ENCODE measurements around the gene SLC17A9.
"Not testable (repeated sequence)": the region's sequence is repeated elsewhere in the genome, so short reads cannot be mapped to it uniquely, and the experiment has no call there.

SLC17A9 gene

DNA sequence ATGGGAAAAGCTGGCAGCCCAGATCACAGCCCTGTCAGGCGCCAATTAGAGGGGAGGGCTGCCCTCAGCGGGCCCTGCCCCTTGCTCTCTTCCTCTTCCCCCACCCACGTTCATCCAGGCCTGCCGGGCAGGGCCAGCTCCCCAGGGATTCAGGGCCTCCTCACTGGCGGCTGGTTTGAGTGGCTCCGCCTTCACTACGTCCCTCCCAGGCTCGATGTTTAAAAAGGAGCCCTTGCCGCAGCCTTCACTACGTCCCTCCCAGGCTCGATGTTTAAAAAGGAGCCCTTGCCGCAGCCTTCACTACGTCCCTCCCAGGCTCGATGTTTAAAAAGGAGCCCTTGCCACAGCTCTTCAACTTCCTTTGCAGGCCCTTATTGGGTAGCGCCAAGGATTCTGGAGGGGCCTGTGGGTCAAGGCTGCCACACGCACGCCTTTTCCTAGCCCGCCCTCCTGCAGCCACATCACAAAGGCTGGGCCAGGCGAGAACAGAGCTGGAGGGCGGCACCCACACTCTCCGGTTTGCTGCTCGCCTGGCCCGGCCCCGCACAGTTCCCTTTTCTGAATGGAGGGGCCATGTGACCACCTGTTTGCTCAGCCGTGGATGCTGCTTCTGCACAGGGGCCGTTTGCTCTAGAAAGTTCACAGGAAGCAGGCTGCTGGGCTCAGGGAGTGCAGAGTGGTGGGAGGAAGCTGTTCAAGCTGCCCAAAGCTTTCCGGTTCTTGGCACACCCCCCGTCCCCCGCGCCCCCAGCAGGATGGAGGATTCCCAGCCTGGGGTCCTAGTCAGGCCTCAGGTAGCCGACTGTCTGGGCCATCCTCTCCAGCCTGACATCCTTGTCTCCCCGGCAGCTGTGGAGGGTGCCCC is 1.6 kb downstream of the SLC17A9 start:
- Histone ChIP-seq H3K9ac (peak overlapping the region; percentile 92), H3K27ac (peak overlapping the region; percentile 96), H3K9me3 (peaks cover 4% of the 10 kb centered on the region; the same call in 1 of the 2 replicates), H4K20me1 (peaks cover 51% of the 10 kb centered on the region), H3K4me3 (peak overlapping the region; percentile 76), H3K36me3 (peaks cover 52% of the 10 kb centered on the region), H3K4me2 (peak overlapping the region; percentile 100), H3K27me3 (no peaks in the 10 kb centered on the region), H3K4me1 (peaks cover 87% of the 10 kb centered on the region)
- no peak for TF ChIP-seq Cebpa-rat (IDR thresholded peaks at IDR 0.05)

DNA sequence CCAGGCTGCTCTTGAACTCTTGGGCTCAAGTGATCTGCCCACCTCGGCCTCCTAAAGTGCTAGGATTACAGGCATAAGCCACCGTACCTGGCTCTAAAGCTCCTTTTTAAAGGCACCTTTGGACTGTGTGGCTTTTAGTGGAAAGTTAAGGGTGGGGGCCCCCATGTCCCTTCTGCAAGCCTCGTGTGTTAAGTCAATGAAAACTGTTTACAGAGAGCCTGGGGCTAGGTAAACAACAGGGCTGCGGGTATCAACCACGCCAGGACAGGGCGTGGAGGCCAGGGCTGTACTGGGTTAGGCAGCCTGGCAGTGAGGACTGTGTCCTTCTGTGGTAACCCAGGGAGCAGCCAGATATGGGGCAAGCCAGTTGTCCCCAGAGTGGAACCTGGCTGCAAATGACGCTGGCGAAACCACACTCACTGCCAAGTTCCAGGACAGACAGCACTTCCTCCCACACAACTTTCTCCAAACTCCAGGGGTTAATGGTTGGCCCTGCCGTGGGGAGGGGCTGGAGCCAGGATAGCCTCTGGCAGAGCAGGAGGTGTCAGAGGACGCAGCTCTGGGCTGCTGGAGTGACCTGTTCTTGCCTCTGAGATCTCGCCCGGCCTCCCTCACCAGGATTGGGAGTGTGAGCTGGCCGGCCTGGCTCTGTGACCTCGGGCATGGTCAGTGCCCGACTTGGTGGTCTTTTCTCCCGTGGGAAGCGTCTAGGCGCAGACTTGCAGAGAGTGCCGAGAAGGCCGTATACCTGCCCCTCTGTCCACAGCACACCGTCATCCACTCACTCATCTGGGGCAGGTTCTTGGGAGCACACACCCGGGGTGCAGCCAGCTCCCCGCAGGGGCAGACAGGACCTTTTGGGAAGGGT is 3.2 kb downstream of the SLC17A9 start:
- Histone ChIP-seq H3K4me1 (peaks cover 91% of the 10 kb centered on the region), H4K20me1 (peaks cover 64% of the 10 kb centered on the region), H3K27me3 (no peaks in the 10 kb centered on the region), H3K9me3 (no peaks in the 10 kb centered on the region), H3K9ac (peak overlapping the region; percentile 92), H3K36me3 (peaks cover 45% of the 10 kb centered on the region), H3K4me2 (peak overlapping the region; percentile 100), H3K27ac (peak overlapping the region; percentile 96), H3K4me3 (no peak overlapping the region; the same call in 1 of the 2 replicates)
- no peak for TF ChIP-seq Cebpa-rat (IDR thresholded peaks at IDR 0.05)

DNA sequence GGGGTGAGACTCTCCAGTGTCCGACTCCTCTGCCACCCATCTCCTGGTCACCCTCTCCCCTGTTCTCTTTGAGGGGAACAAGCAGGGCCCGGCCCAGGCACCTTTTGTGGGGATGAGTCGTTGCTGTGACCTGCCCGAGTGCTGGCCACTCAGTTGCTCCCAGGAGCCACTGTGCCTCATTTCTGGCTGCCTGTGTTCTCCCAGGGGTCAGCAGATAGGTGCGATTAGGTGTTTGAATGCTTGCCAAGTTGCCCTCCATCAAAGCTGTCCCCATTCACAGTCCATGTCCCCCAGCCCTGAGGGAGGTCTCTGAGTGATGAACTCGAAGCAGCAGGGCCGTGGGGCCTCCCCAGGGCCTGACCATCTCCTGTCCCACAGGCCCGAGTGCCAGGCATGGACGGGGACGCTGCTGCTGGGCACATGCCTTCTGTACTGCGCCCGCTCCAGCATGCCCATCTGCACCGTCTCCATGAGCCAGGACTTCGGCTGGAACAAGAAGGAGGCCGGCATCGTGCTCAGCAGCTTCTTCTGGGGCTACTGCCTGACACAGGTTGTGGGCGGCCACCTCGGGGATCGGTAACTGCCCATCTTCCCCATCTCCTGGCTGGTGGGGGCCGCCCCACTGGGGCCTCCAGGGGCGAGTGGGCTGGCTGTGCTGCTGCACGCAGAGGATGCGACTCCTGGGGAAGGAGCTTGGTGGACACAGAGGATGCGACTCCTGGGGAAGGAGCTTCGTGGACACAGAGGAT is 4.1 kb downstream of the SLC17A9 start:
- H4K20me1 ChIP-seq = peaks cover 69% of the 10 kb centered on the region
- peaks cover 43% of the 10 kb centered on the region for H3K36me3 ChIP-seq
- peak overlapping the region; percentile 100 for H3K4me2 ChIP-seq
- H3K9me3 ChIP-seq = no peaks in the 10 kb centered on the region
- no peaks in the 10 kb centered on the region for H3K27me3 ChIP-seq
- peak overlapping the region; percentile 92; the same call in 1 of the 2 replicates for H3K9ac ChIP-seq
- peak overlapping the region; percentile 96 for H3K27ac ChIP-seq
- peaks cover 88% of the 10 kb centered on the region for H3K4me1 ChIP-seq
- H3K4me3 ChIP-seq = no peak overlapping the region
- no peak for TF ChIP-seq Cebpa-rat (IDR thresholded peaks at IDR 0.05)

DNA sequence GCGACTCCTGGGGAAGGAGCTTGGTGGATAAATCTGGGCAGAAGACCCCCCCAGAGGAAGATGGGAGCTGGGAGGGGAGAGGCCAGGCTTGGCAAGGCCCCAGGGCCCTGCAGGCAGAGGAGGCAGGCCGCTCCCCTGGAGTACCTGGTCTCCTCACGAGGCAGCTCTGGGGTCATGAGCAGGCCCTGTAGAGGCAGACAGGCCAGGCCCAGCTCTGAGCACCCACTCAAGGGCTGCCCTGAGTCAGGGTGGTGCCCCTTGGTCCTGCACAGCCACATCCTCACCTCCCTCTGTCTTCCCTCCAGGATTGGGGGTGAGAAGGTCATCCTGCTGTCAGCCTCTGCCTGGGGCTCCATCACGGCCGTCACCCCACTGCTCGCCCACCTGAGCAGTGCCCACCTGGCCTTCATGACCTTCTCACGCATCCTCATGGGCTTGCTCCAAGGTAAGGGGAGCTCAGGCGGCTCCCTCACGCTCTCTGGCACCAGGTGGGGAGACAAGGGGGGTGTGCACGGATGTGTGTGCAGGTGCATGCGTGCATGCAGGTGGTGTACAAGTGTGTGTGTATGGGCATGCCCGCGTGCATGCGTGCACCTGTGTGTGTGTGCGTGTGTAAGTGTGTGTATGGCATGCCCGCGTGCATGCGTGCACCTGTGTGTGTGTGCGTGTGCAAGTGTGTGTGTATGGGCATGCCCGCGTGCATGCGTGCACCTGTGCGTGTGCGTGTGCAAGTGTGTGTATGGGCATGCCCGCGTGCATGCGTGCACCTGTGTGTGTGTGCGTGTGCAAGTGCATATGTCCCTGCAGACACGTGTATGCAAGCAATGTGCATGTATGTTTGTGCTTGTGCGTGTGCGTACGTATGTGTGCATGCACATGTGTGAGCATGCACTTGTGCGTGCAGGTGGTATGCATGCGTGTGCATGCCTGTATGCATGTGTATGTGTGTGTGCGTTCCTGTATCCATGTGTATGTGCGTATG is 4.9 kb downstream of the SLC17A9 start:
- Histone ChIP-seq H3K4me1 (peaks cover 84% of the 10 kb centered on the region), H3K9me3 (no peaks in the 10 kb centered on the region), H3K4me2 (peak overlapping the region; percentile 100), H3K27ac (peak overlapping the region; percentile 96), H3K27me3 (no peaks in the 10 kb centered on the region), H3K9ac (peak overlapping the region; percentile 92; the same call in 1 of the 2 replicates), H4K20me1 (peaks cover 78% of the 10 kb centered on the region), H3K4me3 (no peak overlapping the region), H3K36me3 (peaks cover 52% of the 10 kb centered on the region)
- TF ChIP-seq Cebpa-rat (IDR thresholded peaks at IDR 0.05) = no peak

DNA sequence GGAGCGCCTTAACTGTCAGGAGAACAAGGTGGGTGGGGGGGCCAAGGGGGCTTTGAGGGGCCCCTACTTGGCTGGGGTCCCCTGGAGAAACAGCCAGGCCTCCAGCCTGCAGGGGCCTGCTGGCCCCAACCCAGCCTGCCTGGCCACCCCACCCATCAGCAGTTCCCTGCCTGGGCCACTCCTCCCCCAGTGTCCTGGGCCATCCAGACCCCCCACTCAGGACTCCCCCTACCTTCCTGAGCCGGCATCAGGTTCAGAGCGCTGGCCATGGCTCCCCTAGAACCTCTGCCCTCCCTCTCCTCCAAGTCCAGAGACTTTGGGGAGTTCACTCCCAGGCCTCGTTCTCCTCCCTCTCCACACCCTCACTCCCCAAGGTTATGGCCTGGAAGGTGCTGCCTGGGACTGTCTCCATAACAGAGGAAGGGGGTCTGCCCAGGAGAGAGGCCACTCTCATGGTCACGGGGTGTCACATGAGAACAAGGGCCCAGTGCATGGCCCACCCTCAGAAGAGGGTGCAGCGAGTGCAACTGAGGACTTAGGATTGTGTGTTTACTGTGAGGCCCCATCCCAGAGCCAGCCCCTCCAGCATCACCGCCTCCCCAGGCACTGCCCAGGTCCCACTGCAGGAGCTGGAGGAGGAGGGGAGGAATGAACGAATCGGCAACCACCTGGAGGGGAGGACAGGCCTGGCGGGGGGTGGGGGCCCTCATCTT is 6.0 kb downstream of the SLC17A9 start:
- H3K9ac ChIP-seq = peak overlapping the region; percentile 61
- no peaks in the 10 kb centered on the region for H3K27me3 ChIP-seq
- H3K36me3 ChIP-seq = peaks cover 63% of the 10 kb centered on the region
- peak overlapping the region; percentile 100 for H3K4me2 ChIP-seq
- H4K20me1 ChIP-seq = peaks cover 89% of the 10 kb centered on the region
- peak overlapping the region; percentile 77 for H3K27ac ChIP-seq
- H3K4me1 ChIP-seq = peaks cover 77% of the 10 kb centered on the region
- H3K4me3 ChIP-seq = peak overlapping the region; percentile 34
- no peak for TF ChIP-seq Cebpa-rat (IDR thresholded peaks at IDR 0.05)
- H3K9me3 ChIP-seq = no peaks in the 10 kb centered on the region

DNA sequence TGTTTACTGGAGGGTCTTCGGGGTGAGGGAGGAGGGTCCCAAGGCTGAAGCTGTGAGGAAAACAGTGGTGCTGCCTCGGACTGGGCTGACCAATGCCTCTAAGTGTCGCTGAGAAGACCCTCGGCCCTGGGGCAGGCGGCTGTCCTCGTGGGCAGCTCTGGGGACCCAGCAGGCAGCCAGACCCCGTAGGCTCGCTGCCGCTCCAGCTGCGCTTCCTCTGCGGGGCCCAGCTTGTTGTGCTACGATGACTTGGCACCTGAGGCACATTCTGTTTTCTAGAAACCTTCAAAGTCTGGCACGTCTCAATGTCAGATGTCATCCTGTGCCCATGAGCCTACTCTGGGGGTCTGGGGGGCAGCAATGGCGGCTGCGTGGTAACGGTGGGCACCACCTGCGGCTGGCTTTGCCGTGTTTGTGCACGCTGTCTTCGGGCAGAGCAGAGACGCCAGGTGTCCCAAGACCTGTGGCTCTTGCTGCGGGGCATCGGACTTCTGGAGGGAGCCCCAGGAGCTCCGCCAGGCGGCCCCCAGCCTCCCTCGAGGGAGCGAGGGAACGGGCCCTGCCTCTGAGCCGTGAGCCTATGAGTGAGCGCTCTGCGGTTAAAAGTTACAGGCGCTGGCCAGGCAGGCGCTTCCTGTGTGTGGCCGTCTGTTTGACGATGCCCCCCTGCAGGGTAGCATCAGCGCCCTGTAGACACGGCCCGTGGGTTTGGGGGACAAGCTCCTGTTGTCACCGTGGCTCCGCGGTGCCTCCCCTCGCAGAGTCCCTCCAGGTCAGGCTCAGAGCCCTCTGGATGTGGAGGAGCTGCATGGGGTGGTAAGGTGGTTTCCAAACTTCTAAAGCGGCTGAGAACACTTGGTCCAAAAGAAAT is 6.8 kb downstream of the SLC17A9 start:
- Histone ChIP-seq H3K36me3 (peaks cover 71% of the 10 kb centered on the region), H4K20me1 (peaks cover 97% of the 10 kb centered on the region), H3K4me2 (peak overlapping the region; percentile 100), H3K27ac (peak overlapping the region; percentile 77), H3K27me3 (no peaks in the 10 kb centered on the region), H3K4me1 (peaks cover 81% of the 10 kb centered on the region), H3K9me3 (no peaks in the 10 kb centered on the region), H3K4me3 (peak overlapping the region; percentile 34), H3K9ac (peak overlapping the region; percentile 61)
- TF ChIP-seq Cebpa-rat (IDR thresholded peaks at IDR 0.05) = no peak

DNA sequence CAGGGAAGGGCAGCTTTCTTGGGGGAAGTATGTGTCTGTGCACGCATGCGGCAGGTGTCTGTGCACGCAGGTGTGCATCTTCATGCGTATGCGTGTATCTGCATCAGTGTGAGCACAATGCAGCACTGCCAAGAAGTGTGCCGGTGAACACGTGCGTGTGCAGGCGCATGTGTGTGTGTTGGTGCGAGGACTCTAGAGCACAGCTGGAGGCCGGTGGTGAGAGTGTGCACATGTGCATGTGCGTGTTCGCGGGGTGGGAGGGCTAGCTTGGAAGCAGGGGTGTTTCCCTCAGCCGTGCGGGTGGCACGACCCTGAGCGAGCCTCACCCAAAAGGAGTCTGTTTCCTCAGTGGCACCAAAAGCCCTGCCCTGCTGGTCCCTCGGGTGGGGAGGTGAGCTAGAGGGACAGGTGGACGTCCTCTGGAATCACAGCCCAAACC is 7.5 kb downstream of the SLC17A9 start:
- Histone ChIP-seq H4K20me1 (peaks cover 97% of the 10 kb centered on the region), H3K36me3 (peaks cover 77% of the 10 kb centered on the region), H3K4me3 (no peak overlapping the region), H3K4me2 (peak overlapping the region; percentile 100), H3K27ac (peak overlapping the region; percentile 77), H3K27me3 (no peaks in the 10 kb centered on the region), H3K9ac (peak overlapping the region; percentile 61; the same call in 1 of the 2 replicates), H3K9me3 (no peaks in the 10 kb centered on the region), H3K4me1 (peaks cover 81% of the 10 kb centered on the region)
- TF ChIP-seq Cebpa-rat (IDR thresholded peaks at IDR 0.05) = no peak

DNA sequence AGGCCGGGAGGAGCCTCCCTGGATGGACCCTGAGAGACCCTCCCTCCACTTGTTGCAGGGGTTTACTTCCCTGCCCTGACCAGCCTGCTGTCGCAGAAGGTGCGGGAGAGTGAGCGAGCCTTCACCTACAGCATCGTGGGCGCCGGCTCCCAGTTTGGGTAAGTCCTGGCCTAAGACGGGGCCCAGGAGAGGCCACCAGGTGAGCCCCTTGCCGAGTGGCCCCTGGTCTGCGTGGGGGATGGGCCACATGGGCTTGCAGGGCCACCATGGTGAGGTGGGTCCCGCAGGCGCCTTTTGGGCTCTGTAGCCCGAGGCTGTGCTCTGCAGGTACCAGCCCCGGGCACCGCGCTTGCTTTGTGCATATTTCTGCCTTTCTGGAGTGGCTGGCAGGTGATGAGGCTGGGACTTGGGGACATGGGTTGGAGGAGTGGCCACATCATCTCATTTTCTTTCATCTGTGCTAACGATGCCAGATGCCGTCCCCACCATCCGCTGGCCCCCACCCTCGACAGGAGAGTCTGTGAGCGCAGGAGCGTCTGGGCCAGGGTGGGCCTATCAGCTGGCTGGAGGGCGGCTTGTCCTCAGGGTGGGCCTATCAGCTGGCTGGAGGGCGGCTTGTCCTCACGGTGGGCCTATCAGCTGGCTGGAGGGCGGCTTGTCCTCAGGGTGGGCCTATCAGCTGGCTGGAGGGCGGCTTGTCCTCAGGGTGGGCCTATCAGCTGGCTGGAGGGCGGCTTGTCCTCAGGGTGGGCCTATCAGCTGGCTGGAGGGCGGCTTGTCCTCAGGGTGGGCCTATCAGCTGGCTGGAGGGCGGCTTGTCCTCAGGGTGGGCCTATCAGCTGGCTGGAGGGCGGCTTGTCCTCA is 8.2 kb downstream of the SLC17A9 start:
- Histone ChIP-seq H3K27ac (peak overlapping the region; percentile 77; the same call in 1 of the 2 replicates), H4K20me1 (peaks cover 97% of the 10 kb centered on the region), H3K4me1 (peaks cover 81% of the 10 kb centered on the region), H3K4me2 (peak overlapping the region; percentile 100), H3K36me3 (peaks cover 81% of the 10 kb centered on the region)
- H3K9ac ChIP-seq, H3K27me3 ChIP-seq, H3K9me3 ChIP-seq, H3K4me3 ChIP-seq: not testable (repeated sequence)

Data from BLaER1 (cell line).